Gastrocnemius medialis (tissue), 4 donors: Measurements from ENCODE around the gene MFN1. TPM values are rescaled to one million over a fixed set of nuclear protein-coding genes. Genes with fewer than 3 reads are reported as not detected.

ENCODE experiments used
- ATAC-seq, 2 donors: fragments of 150-250 bp; one replicate each; pipeline ENCODE4 v1.9.1; 2016
- DNase-seq, 2 donors: peaks; one replicate each; pipeline ENCODE4 v3.0.0-alpha.2; 2019
- H3K27ac ChIP-seq, 4 donors: fragments of 200-600 bp; sonication (generic); 1 replicate in 1 of 4; 2 replicates in 3 of 4; pipeline ENCODE4 v1.5.1; 2016 to 2018; ENCODE audit warnings: mild to moderate bottlenecking in 2 of 4, moderate library complexity in 1 of 4
- H3K27me3 ChIP-seq, 3 donors: fragments of 200-600 bp; sonication (generic) in 2 of 3; 1 replicate in 1 of 3; 2 replicates in 2 of 3; pipeline versions ENCODE4 v1.5.1 to v1.6.0; 2016 to 2019; ENCODE audit warnings: mild to moderate bottlenecking in 1 of 3, moderate library complexity in 1 of 3
- H3K36me3 ChIP-seq, 2 donors: fragments of 200-600 bp; sonication (generic) in 1 of 2; one replicate each; pipeline ENCODE4 v1.5.1; 2017 to 2018
- H3K4me1 ChIP-seq, 2 donors: fragments of 200-600 bp; sonication (generic) in 1 of 2; one replicate each; pipeline ENCODE4 v1.5.1; 2016 to 2017; ENCODE audit warnings: mild to moderate bottlenecking in 2 of 2
- H3K4me3 ChIP-seq, 4 donors: fragments of 200-600 bp; sonication (generic) in 3 of 4; 1 replicate in 1 of 4; 2 replicates in 3 of 4; pipeline ENCODE4 v1.5.1; 2016 to 2019; ENCODE audit warnings: mild to moderate bottlenecking in 2 of 4
- H3K9me3 ChIP-seq, 3 donors: fragments of 200-600 bp; sonication (generic) in 2 of 3; 1 replicate in 1 of 3; 2 replicates in 2 of 3; pipeline ENCODE4 v1.5.1; 2016 to 2019
- POLR2A ChIP-seq, 2 donors: fragments of 450-650 bp; IDR thresholded peaks; one replicate each; pipeline ENCODE4 v1.6.1; 2017; ENCODE audit warnings: antibody characterized with exemption in 2 of 2, mild to moderate bottlenecking in 2 of 2, moderate library complexity in 2 of 2
- in situ Hi-C, 4 donors: fragments of 200-750 bp; cut with MboI; loops; one replicate each; pipeline versions ENCODE4 v1.15.0 to v1.8.0; 2017; ENCODE audit warnings: low sequenced_read_pairs in 4 of 4
- intact Hi-C: fragments of 100-400 bp; cut with DNase I; formaldehyde crosslinking; loops from one replicate; pipeline ENCODE4 v1.15.1; 2023; ENCODE audit warnings: low total_unique reads
- total RNA-seq, 4 donors: library from RNA; depleted of rRNA; stranded (reverse); fragments of >200 nt; gene quantifications; one replicate each; pipeline versions ENCODE4 v1.1.0 to v1.2.3, GENCODE V29; 2016
- TF ChIP-seq, protein P1 (sequence below), 5 experiments: fragments of 450-650 bp in 3 of 5; fragments of 200-600 bp in 2 of 5; sonication (generic) in 2 of 5; IDR thresholded peaks in 4 of 5; conservative IDR thresholded peaks in 1 of 5; 1 replicate in 4 of 5; 2 replicates in 1 of 5; pipeline ENCODE4 v1.5.1; 2016 to 2019; ENCODE audit warnings: antibody characterized with exemption in 5 of 5, mild to moderate bottlenecking in 3 of 5, moderate library complexity in 3 of 5

MFN1 gene
- total RNA-seq, 4 donors from 2014 or later: 27.2 to 37.1 (median 32.9) TPM

DNA sequence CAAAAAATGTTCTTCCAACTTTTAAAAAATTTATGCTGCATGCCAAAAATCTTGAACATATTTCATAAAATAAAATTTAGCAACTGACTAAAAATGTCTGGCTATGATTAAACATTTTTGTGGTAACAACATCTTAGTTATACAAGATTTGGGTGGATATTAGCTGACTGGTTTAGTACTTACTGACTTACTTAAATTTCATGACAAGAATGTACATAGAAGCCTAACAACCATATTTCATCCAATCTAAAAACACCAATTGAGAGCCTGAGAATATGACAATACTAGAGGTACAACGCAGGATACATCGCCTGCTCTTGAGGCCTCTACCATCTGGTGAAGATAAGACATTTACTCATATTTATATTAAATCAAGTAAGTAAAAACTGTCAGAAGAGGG is 69.2 kb downstream of the MFN1 start:
- ATAC-seq (no peak), DNase-seq (no peak)
- intact Hi-C loops: no loop called here
- H3K36me3 ChIP-seq: no peaks in the 10 kb centered on the region
- H3K4me3 ChIP-seq: no peak overlapping the region
- H3K27ac ChIP-seq: no peak overlapping the region
- H3K9me3 ChIP-seq: no peaks in the 10 kb centered on the region
- H3K4me1 ChIP-seq: peaks cover 0 to 13% of the 10 kb centered on the region in 2 donors
- no peak for TF ChIP-seq POLR2A (IDR thresholded peaks at IDR 0.05)
- TF ChIP-seq, protein P1, sequence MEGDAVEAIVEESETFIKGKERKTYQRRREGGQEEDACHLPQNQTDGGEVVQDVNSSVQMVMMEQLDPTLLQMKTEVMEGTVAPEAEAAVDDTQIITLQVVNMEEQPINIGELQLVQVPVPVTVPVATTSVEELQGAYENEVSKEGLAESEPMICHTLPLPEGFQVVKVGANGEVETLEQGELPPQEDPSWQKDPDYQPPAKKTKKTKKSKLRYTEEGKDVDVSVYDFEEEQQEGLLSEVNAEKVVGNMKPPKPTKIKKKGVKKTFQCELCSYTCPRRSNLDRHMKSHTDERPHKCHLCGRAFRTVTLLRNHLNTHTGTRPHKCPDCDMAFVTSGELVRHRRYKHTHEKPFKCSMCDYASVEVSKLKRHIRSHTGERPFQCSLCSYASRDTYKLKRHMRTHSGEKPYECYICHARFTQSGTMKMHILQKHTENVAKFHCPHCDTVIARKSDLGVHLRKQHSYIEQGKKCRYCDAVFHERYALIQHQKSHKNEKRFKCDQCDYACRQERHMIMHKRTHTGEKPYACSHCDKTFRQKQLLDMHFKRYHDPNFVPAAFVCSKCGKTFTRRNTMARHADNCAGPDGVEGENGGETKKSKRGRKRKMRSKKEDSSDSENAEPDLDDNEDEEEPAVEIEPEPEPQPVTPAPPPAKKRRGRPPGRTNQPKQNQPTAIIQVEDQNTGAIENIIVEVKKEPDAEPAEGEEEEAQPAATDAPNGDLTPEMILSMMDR (IDR thresholded peaks at IDR 0.05 in 4 of 5, conservative IDR thresholded peaks at IDR 0.05 in 1 of 5): no peak
- in situ Hi-C loops: no loop called here
- H3K27me3 ChIP-seq: no peaks in the 10 kb centered on the region

DNA sequence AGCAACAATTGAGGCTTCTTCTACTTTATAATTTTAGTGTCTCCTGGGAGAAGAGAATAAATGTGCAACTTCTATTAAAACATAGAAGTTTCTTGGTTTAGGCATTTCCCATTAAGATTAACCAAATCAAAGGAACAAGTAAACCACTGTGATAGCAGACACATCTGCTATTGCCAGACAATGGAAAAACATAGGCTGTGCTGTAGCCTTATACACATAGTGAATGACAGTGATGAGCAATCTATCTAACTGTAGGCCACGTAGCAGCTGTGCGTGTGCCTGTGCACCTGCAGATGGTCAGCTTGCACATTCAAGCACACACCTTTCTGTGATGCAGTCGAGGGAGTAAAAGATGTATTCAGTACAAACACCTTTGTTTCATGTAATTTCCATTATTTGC is 71.1 kb downstream of the MFN1 start:
- no peak for TF ChIP-seq POLR2A (IDR thresholded peaks at IDR 0.05)
- TF ChIP-seq, protein P1 (IDR thresholded peaks at IDR 0.05 in 4 of 5, conservative IDR thresholded peaks at IDR 0.05 in 1 of 5): no peak
- in situ Hi-C loops: no loop called here

DNA sequence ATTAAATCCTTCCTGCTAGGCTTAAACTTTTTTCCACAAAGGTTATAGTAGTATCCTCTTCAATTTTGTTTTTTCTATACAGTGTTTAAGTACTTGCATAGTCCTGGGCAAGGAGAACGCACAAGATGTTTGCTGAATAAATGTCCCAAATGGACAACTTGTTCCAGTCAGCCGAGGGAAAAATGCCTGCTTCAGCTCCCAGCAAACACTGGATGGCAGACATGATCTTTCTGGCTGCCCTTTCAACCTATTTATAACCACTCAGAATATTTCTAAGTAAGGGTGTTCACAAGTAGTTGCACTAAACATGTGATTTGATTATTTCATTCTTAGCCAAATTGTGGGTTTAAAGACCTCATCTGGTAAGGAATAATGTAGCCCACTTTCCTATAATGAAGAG is 74.0 kb downstream of the MFN1 start:
- no peak overlapping the region for H3K4me3 ChIP-seq
- ATAC-seq: peak in 1 of 2 donors; percentile 61
- DNase-seq: no peak
- H3K36me3 ChIP-seq: peaks cover 0 to 7% of the 10 kb centered on the region in 2 donors
- intact Hi-C loops (loop anchor here (2.0 kb wide), 1 partner anchor 141 kb away; the partner anchor contains the start of gene ACTL6A), in situ Hi-C loops (loop anchor here in 2 of 4 donors (10.0 kb wide), 1 partner anchor 133 kb away; no protein-coding TSS in a partner anchor)
- TF ChIP-seq, protein P1 (IDR thresholded peaks at IDR 0.05 in 4 of 5, conservative IDR thresholded peaks at IDR 0.05 in 1 of 5): peak in 2 of 5 experiments; percentile 39 to 47
- no peak for TF ChIP-seq POLR2A (IDR thresholded peaks at IDR 0.05)
- H3K27ac ChIP-seq: no peak overlapping the region
- peaks cover 0 to 8% of the 10 kb centered on the region in 2 donors for H3K4me1 ChIP-seq
- H3K9me3 ChIP-seq: no peaks in the 10 kb centered on the region
- no peaks in the 10 kb centered on the region for H3K27me3 ChIP-seq

More for the DNA sequence above, 71.1 kb downstream of the MFN1 start:
- no peak overlapping the region for H3K27ac ChIP-seq
- peaks cover 0 to 4% of the 10 kb centered on the region in 2 donors for H3K36me3 ChIP-seq
- no peaks in the 10 kb centered on the region for H3K9me3 ChIP-seq
- no peak overlapping the region for H3K4me3 ChIP-seq
- ATAC-seq (no peak), DNase-seq (no peak)
- H3K4me1 ChIP-seq: peaks cover 0 to 18% of the 10 kb centered on the region in 2 donors
- intact Hi-C loops: no loop called here
- H3K27me3 ChIP-seq: no peaks in the 10 kb centered on the region

DNA sequence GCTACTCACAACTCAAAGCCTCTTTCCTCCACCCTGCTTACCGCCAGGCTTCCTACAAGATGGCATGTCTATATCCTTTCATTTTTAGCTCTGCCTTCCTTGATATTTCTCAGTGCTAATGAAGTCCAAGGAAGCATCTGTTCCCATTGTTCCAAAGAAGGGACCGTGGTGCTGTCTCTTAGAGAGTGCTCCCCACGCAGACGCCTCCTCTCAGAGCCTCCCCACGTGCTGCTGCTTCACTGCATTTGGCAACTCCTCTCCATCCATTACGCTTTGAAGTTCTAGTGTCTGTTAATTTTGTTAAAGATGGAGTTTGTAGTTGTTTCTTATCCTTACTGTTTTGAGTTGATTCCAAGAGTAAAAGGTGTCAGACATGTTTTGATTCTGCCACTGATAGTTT is 77.6 kb downstream of the MFN1 start:
- intact Hi-C loops (no loop called here), in situ Hi-C loops (loop anchor here in 2 of 4 donors (10.0 kb wide), 1 partner anchor 130 kb away; no protein-coding TSS in a partner anchor)
- no peak overlapping the region for H3K27ac ChIP-seq

More for the DNA sequence above, 77.6 kb downstream of the MFN1 start:
- no peak for ATAC-seq
- Histone ChIP-seq H3K9me3 (no peaks in the 10 kb centered on the region), H3K27me3 (no peaks in the 10 kb centered on the region), H3K4me1 (peaks cover 0 to 8% of the 10 kb centered on the region in 2 donors), H3K36me3 (peaks cover 0 to 7% of the 10 kb centered on the region in 2 donors), H3K4me3 (no peak overlapping the region)
- no peak for DNase-seq
- TF ChIP-seq, protein P1 (IDR thresholded peaks at IDR 0.05 in 4 of 5, conservative IDR thresholded peaks at IDR 0.05 in 1 of 5): no peak
- no peak for TF ChIP-seq POLR2A (IDR thresholded peaks at IDR 0.05)
